WTC11 (cell line): ENCODE results near the gene MTSS2. TPM values are rescaled to one million over a fixed set of nuclear protein-coding genes. Genes with fewer than 3 reads are reported as not detected.

Experiments
- ATAC-seq: fragments of 200-7000 bp; cut with Tn5 transposase; 2 replicates; pipeline ENCODE4 v1.10.0; 2021; ENCODE audit warnings: mild to moderate bottlenecking, moderate library complexity
- CTCF ChIA-PET: fragments of 300-600 bp; sonication (Branson Sonifier 250); formaldehyde crosslinking; loops from one replicate; lab custom pipeline; 2021; ENCODE audit warnings: antibody characterized with exemption; lab: Charles Lee
- POLR2A ChIA-PET: fragments of 350-600 bp; sonication (Branson Sonifier 250); formaldehyde crosslinking; loops from one replicate; lab custom pipeline; 2021; ENCODE audit warnings: antibody characterized with exemption; lab: Charles Lee
- DNase-seq: peaks from one replicate; pipeline ENCODE4 v3.0.0; 2021; ENCODE audit warnings: low spot score
- H3K27ac Mint-ChIP-seq: 2 replicates; pipeline ENCODE4 v1.8.0; 2021; ENCODE audit warnings: mixed read lengths
- H3K27me3 Mint-ChIP-seq: 2 replicates; pipeline ENCODE4 v1.8.0; 2021; ENCODE audit warnings: low read depth, mild to moderate bottlenecking, moderate library complexity, mixed read lengths
- H3K36me3 Mint-ChIP-seq: 2 replicates; pipeline ENCODE4 v1.8.0; 2021; ENCODE audit warnings: mixed read lengths
- H3K4me1 Mint-ChIP-seq: 2 replicates; pipeline ENCODE4 v1.8.0; 2022; ENCODE audit warnings: mixed read lengths
- H3K4me3 Mint-ChIP-seq: 2 replicates; pipeline ENCODE4 v1.8.0; 2021; ENCODE audit warnings: mild to moderate bottlenecking, moderate library complexity, mixed read lengths
- H3K9me3 Mint-ChIP-seq: 2 replicates; pipeline ENCODE4 v1.8.0; 2021; ENCODE audit warnings: mixed read lengths
- ATF1 ChIP-seq: sonication (generic); formaldehyde crosslinking; IDR thresholded peaks from 2 replicates; pipeline ENCODE4 v1.8.1; 2023; ENCODE audit warnings: mild to moderate bottlenecking, moderate library complexity, missing genetic modification reagents
- CBFB ChIP-seq: sonication (generic); formaldehyde crosslinking; IDR thresholded peaks from 2 replicates; pipeline ENCODE4 v1.8.1; 2022; ENCODE audit warnings: mild to moderate bottlenecking, low read depth, missing genetic modification reagents
- GRHL2 ChIP-seq: fragments of 250-450 bp; sonication (Bioruptor Pico); IDR thresholded peaks from 2 replicates; pipeline ENCODE4 v1.8.0; 2022; ENCODE audit warnings: mild to moderate bottlenecking, moderate library complexity; ENCODE audit not compliant: insufficient replicate concordance, severe bottlenecking
- IRF2 ChIP-seq: sonication (generic); formaldehyde crosslinking; IDR thresholded peaks from 2 replicates; pipeline ENCODE4 v1.8.0; 2022; ENCODE audit warnings: low read depth, missing genetic modification reagents, borderline replicate concordance
- JUN ChIP-seq: sonication (generic); formaldehyde crosslinking; IDR thresholded peaks from 2 replicates; pipeline ENCODE4 v1.8.0; 2023; ENCODE audit warnings: mild to moderate bottlenecking, missing genetic modification reagents
- SMAD3 ChIP-seq: sonication (generic); formaldehyde crosslinking; IDR thresholded peaks from 2 replicates; pipeline ENCODE4 v1.8.0; 2022; ENCODE audit warnings: missing genetic modification reagents, mild to moderate bottlenecking, borderline replicate concordance
- TP53 ChIP-seq: sonication (generic); formaldehyde crosslinking; IDR thresholded peaks from 2 replicates; pipeline ENCODE4 v1.8.1; 2023; ENCODE audit warnings: mild to moderate bottlenecking, missing genetic modification reagents
- ZNF232 ChIP-seq: sonication (generic); formaldehyde crosslinking; IDR thresholded peaks from 2 replicates; pipeline ENCODE4 v1.8.0; 2022; ENCODE audit warnings: mild to moderate bottlenecking, missing genetic modification reagents
- ZNF263 ChIP-seq: sonication (generic); formaldehyde crosslinking; IDR thresholded peaks from 2 replicates; pipeline ENCODE4 v1.8.1; 2022; ENCODE audit warnings: low read depth, mild to moderate bottlenecking, moderate library complexity, missing genetic modification reagents
- total RNA-seq: library from RNA; stranded (reverse); gene quantifications from 3 replicates; pipeline ENCODE4 v1.2.3, GENCODE V29; 2021
- TF ChIP-seq, protein P1 (sequence below): sonication (generic); formaldehyde crosslinking; conservative IDR thresholded peaks from 2 replicates; pipeline ENCODE4 v1.8.1; 2023; ENCODE audit warnings: mild to moderate bottlenecking, low read depth, missing genetic modification reagents, moderate library complexity
- TF ChIP-seq, protein P2 (sequence below): sonication (generic); formaldehyde crosslinking; IDR thresholded peaks from 2 replicates; pipeline ENCODE4 v1.8.1; 2022; ENCODE audit warnings: mild to moderate bottlenecking, missing genetic modification reagents, moderate library complexity, borderline replicate concordance
- TF ChIP-seq, protein P3 (sequence below): fragments of 250-450 bp; sonication (Bioruptor Pico); IDR thresholded peaks from 2 replicates; pipeline ENCODE4 v2.1.2; 2022; ENCODE audit warnings: mild to moderate bottlenecking, moderate library complexity
- TF ChIP-seq, protein P4 (sequence below): sonication (generic); formaldehyde crosslinking; IDR thresholded peaks from 2 replicates; pipeline ENCODE4 v1.8.1; 2023; ENCODE audit warnings: mild to moderate bottlenecking, missing genetic modification reagents, moderate library complexity
- TF ChIP-seq, protein P5 (sequence below): sonication (generic); formaldehyde crosslinking; IDR thresholded peaks from 2 replicates; pipeline ENCODE4 v1.8.1; 2022; ENCODE audit warnings: low read depth, missing genetic modification reagents, borderline replicate concordance
- TF ChIP-seq, protein P6 (sequence below): sonication (generic); formaldehyde crosslinking; IDR thresholded peaks from 2 replicates; pipeline ENCODE4 v1.8.1; 2022; ENCODE audit warnings: mild to moderate bottlenecking, moderate library complexity, missing genetic modification reagents
- TF ChIP-seq, protein P7 (sequence below): sonication (generic); formaldehyde crosslinking; conservative IDR thresholded peaks from 2 replicates; pipeline ENCODE4 v1.8.1; 2022; ENCODE audit warnings: mild to moderate bottlenecking, missing genetic modification reagents
- TF ChIP-seq, protein P8 (sequence below): fragments of 250-450 bp; sonication (Bioruptor Pico); conservative IDR thresholded peaks from 2 replicates; pipeline ENCODE4 v1.9.0; 2021; ENCODE audit warnings: mild to moderate bottlenecking
- TF ChIP-seq, protein P9 (sequence below): fragments of 250-450 bp; sonication (Bioruptor Pico); IDR thresholded peaks from 2 replicates; pipeline ENCODE4 v1.8.0; 2021; ENCODE audit warnings: mild to moderate bottlenecking
- TF ChIP-seq, protein P10 (sequence below): sonication (generic); formaldehyde crosslinking; IDR thresholded peaks from 2 replicates; pipeline ENCODE4 v1.8.1; 2023; ENCODE audit warnings: mild to moderate bottlenecking, missing genetic modification reagents
- TF ChIP-seq, protein P11 (sequence below): sonication (generic); formaldehyde crosslinking; IDR thresholded peaks from 2 replicates; pipeline ENCODE4 v1.8.1; 2022; ENCODE audit warnings: missing genetic modification reagents, borderline replicate concordance

Gene MTSS2
- total RNA-seq, 1 experiment from 2014 or later: 28.3 TPM

DNA sequence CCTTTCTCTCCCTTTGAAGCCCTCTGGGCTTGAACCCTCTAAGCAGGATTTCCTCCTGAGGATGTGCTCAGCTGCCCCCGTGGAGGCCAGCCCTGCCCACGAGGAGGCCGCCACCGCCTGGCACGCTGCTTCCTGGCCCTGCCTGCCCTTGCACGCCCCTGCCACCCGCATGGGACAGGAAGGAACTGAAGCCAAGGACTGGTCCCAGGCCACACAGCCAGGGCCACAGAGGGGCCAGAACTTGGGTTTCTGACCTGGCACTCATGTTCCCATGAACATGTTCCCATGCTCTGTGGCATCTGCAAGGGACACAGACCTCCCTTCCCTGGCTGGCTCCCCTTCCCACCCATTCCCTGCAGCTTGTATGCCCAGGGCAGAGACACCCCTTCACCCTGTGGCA, 24.1 kb upstream of the MTSS2 start (continued):
- TF ChIP-seq, protein P1, sequence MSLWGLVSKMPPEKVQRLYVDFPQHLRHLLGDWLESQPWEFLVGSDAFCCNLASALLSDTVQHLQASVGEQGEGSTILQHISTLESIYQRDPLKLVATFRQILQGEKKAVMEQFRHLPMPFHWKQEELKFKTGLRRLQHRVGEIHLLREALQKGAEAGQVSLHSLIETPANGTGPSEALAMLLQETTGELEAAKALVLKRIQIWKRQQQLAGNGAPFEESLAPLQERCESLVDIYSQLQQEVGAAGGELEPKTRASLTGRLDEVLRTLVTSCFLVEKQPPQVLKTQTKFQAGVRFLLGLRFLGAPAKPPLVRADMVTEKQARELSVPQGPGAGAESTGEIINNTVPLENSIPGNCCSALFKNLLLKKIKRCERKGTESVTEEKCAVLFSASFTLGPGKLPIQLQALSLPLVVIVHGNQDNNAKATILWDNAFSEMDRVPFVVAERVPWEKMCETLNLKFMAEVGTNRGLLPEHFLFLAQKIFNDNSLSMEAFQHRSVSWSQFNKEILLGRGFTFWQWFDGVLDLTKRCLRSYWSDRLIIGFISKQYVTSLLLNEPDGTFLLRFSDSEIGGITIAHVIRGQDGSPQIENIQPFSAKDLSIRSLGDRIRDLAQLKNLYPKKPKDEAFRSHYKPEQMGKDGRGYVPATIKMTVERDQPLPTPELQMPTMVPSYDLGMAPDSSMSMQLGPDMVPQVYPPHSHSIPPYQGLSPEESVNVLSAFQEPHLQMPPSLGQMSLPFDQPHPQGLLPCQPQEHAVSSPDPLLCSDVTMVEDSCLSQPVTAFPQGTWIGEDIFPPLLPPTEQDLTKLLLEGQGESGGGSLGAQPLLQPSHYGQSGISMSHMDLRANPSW: no peak
- TF ChIP-seq TP53: no peak
- no peak for TF ChIP-seq JUN (CRISPR knock-in tag)
- no peak for TF ChIP-seq ATF1 (CRISPR knock-in tag)
- TF ChIP-seq, protein P2, sequence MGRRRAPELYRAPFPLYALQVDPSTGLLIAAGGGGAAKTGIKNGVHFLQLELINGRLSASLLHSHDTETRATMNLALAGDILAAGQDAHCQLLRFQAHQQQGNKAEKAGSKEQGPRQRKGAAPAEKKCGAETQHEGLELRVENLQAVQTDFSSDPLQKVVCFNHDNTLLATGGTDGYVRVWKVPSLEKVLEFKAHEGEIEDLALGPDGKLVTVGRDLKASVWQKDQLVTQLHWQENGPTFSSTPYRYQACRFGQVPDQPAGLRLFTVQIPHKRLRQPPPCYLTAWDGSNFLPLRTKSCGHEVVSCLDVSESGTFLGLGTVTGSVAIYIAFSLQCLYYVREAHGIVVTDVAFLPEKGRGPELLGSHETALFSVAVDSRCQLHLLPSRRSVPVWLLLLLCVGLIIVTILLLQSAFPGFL (CRISPR knock-in tag): no peak
- TF ChIP-seq, protein P3, sequence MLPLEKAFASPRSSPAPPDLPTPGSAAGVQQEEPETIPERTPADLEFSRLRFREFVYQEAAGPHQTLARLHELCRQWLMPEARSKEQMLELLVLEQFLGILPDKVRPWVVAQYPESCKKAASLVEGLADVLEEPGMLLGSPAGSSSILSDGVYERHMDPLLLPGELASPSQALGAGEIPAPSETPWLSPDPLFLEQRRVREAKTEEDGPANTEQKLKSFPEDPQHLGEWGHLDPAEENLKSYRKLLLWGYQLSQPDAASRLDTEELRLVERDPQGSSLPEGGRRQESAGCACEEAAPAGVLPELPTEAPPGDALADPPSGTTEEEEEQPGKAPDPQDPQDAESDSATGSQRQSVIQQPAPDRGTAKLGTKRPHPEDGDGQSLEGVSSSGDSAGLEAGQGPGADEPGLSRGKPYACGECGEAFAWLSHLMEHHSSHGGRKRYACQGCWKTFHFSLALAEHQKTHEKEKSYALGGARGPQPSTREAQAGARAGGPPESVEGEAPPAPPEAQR (CRISPR knock-in tag): no peak
- TF ChIP-seq ZNF232 (CRISPR knock-in tag): no peak
- TF ChIP-seq ZNF263 (CRISPR knock-in tag): no peak
- TF ChIP-seq, protein P4, sequence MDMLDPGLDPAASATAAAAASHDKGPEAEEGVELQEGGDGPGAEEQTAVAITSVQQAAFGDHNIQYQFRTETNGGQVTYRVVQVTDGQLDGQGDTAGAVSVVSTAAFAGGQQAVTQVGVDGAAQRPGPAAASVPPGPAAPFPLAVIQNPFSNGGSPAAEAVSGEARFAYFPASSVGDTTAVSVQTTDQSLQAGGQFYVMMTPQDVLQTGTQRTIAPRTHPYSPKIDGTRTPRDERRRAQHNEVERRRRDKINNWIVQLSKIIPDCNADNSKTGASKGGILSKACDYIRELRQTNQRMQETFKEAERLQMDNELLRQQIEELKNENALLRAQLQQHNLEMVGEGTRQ (CRISPR knock-in tag): no peak

DNA sequence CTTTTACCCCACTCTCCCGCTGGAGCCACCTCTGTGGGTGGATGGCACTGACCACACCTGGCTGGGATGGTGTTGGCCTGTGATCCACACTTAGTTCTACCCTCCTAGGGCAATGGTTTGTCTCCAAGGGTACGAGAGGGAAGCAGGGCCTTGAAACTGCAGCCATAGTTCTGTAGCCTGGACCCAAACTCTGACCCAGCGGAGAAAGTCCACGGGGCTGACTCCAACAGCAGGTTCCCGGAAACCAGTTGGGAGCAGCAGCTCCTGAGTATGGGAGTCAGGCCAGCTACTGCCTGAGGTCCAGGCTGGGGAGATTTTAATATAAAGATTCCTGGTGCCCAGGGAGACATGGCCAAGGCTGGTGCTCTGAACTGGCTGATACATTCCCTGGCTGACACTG, 23.6 kb upstream of the MTSS2 start:
- CTCF ChIA-PET: interaction anchor here (1.3 to 3.1 kb wide), 2 partner anchors 30 to 61 kb away, joined by 3 to 10 read pairs; no protein-coding TSS in a partner anchor
- POLR2A ChIA-PET: no interaction called here
- Mint-ChIP-seq H3K4me1 (peaks cover 47% of the 10 kb centered on the region), H3K27me3 (no peaks in the 10 kb centered on the region), H3K4me3 (no peak overlapping the region), H3K9me3 (no peaks in the 10 kb centered on the region), H3K36me3 (no peaks in the 10 kb centered on the region), H3K27ac (no peak overlapping the region)
- DNase-seq: no peak
- no peak for ATAC-seq
- TF ChIP-seq, protein P5, sequence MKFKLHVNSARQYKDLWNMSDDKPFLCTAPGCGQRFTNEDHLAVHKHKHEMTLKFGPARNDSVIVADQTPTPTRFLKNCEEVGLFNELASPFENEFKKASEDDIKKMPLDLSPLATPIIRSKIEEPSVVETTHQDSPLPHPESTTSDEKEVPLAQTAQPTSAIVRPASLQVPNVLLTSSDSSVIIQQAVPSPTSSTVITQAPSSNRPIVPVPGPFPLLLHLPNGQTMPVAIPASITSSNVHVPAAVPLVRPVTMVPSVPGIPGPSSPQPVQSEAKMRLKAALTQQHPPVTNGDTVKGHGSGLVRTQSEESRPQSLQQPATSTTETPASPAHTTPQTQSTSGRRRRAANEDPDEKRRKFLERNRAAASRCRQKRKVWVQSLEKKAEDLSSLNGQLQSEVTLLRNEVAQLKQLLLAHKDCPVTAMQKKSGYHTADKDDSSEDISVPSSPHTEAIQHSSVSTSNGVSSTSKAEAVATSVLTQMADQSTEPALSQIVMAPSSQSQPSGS (CRISPR knock-in tag): no peak
- TF ChIP-seq, protein P6, sequence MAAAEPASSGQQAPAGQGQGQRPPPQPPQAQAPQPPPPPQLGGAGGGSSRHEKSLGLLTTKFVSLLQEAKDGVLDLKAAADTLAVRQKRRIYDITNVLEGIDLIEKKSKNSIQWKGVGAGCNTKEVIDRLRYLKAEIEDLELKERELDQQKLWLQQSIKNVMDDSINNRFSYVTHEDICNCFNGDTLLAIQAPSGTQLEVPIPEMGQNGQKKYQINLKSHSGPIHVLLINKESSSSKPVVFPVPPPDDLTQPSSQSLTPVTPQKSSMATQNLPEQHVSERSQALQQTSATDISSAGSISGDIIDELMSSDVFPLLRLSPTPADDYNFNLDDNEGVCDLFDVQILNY: no peak
- TF ChIP-seq, protein P7, sequence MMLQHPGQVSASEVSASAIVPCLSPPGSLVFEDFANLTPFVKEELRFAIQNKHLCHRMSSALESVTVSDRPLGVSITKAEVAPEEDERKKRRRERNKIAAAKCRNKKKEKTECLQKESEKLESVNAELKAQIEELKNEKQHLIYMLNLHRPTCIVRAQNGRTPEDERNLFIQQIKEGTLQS: no peak
- no peak for TF ChIP-seq CBFB (CRISPR knock-in tag)
- TF ChIP-seq, protein P8, sequence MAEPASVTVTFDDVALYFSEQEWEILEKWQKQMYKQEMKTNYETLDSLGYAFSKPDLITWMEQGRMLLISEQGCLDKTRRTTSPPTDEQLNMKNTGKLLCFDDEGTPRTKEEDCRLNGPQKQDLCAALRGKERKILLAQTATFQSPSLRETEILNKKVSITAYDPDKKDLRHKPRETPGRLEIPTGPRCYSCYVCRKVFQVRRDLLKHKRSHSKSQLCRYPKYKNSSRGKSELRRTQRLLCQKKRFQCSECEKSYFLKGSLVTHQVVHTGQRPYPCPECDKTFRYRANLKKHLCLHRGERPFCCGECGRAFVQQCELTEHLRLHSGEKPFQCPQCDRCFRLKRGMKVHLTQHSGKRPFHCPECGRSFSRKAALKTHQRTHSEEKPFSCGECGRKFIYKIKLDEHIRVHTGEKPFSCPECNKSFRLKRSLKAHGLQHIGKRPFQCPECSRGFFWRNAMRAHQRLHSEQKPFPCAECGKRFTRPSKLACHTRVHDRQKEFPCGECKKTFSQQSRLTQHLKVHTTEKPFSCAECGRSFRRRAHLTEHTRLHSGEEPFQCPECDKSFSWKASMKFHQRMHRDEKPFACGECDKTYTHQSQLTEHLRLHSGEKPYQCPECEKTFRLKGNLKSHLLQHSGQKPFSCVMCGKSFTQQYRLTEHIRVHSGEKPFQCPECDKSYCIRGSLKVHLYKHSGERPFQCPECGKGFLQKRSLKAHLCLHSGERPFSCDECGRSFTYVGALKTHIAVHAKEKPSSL (CRISPR knock-in tag): no peak
- TF ChIP-seq, protein P9, sequence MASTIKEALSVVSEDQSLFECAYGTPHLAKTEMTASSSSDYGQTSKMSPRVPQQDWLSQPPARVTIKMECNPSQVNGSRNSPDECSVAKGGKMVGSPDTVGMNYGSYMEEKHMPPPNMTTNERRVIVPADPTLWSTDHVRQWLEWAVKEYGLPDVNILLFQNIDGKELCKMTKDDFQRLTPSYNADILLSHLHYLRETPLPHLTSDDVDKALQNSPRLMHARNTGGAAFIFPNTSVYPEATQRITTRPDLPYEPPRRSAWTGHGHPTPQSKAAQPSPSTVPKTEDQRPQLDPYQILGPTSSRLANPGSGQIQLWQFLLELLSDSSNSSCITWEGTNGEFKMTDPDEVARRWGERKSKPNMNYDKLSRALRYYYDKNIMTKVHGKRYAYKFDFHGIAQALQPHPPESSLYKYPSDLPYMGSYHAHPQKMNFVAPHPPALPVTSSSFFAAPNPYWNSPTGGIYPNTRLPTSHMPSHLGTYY: no peak
- no peak for TF ChIP-seq IRF2 (CRISPR knock-in tag)
- no peak for TF ChIP-seq SMAD3
- no peak for TF ChIP-seq GRHL2 (CRISPR knock-in tag)
- no peak for TF ChIP-seq ATF1 (CRISPR knock-in tag)
- TF ChIP-seq, protein P10, sequence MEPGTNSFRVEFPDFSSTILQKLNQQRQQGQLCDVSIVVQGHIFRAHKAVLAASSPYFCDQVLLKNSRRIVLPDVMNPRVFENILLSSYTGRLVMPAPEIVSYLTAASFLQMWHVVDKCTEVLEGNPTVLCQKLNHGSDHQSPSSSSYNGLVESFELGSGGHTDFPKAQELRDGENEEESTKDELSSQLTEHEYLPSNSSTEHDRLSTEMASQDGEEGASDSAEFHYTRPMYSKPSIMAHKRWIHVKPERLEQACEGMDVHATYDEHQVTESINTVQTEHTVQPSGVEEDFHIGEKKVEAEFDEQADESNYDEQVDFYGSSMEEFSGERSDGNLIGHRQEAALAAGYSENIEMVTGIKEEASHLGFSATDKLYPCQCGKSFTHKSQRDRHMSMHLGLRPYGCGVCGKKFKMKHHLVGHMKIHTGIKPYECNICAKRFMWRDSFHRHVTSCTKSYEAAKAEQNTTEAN (CRISPR knock-in tag): no peak
- TF ChIP-seq, protein P11, sequence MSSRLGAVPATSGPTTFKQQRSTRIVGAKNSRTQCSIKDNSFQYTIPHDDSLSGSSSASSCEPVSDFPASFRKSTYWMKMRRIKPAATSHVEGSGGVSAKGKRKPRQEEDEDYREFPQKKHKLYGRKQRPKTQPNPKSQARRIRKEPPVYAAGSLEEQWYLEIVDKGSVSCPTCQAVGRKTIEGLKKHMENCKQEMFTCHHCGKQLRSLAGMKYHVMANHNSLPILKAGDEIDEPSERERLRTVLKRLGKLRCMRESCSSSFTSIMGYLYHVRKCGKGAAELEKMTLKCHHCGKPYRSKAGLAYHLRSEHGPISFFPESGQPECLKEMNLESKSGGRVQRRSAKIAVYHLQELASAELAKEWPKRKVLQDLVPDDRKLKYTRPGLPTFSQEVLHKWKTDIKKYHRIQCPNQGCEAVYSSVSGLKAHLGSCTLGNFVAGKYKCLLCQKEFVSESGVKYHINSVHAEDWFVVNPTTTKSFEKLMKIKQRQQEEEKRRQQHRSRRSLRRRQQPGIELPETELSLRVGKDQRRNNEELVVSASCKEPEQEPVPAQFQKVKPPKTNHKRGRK (CRISPR knock-in tag): no peak
